Esophagus muscularis mucosa (tissue), 4 donors: ENCODE results near the gene NDUFV2. TPM values are rescaled to one million over a fixed set of nuclear protein-coding genes. Genes with fewer than 3 reads are reported as not detected.
"Not testable (repeated sequence)": the region's sequence is repeated elsewhere in the genome, so short reads cannot be mapped to it uniquely, and the experiment has no call there.

Source experiments
- DNase-seq: peaks from one replicate; pipeline ENCODE4 v3.0.0-alpha.2; 2017; ENCODE audit errors: extremely low spot score
- H3K27ac ChIP-seq, 4 donors: fragments of 200-600 bp; sonication (generic); replicated peaks in 1 of 4; 1 replicate in 3 of 4; 2 replicates in 1 of 4; pipeline ENCODE4 v1.5.1; 2016 to 2019; ENCODE audit warnings: mild to moderate bottlenecking in 1 of 4
- H3K27me3 ChIP-seq, 4 donors: fragments of 200-600 bp; sonication (generic); one replicate each; pipeline versions ENCODE4 v1.5.1 to v1.6.0; 2016 to 2019
- H3K36me3 ChIP-seq, 4 donors: fragments of 200-600 bp; sonication (generic); one replicate each; pipeline ENCODE4 v1.5.1; 2016 to 2019
- H3K4me1 ChIP-seq, 4 donors: fragments of 200-600 bp; sonication (generic); one replicate each; pipeline ENCODE4 v1.5.1; 2016 to 2019
- H3K4me3 ChIP-seq, 4 donors: fragments of 200-600 bp; sonication (generic); 1 replicate in 2 of 4; 2 replicates in 2 of 4; pipeline ENCODE4 v1.5.1; 2016 to 2019; ENCODE audit warnings: mild to moderate bottlenecking in 4 of 4, moderate library complexity in 1 of 4
- H3K9me3 ChIP-seq, 4 donors: fragments of 200-600 bp; sonication (generic); 1 replicate in 3 of 4; 2 replicates in 1 of 4; pipeline ENCODE4 v1.5.1; 2016 to 2019
- EP300 ChIP-seq: sonication (generic); formaldehyde crosslinking; IDR thresholded peaks from one replicate; pipeline ENCODE4 v1.6.1; 2017; ENCODE audit warnings: antibody characterized with exemption
- POLR2A ChIP-seq: fragments of 450-650 bp; IDR thresholded peaks from one replicate; pipeline ENCODE4 v1.6.1; 2017; ENCODE audit warnings: antibody characterized with exemption, moderate library complexity, mild to moderate bottlenecking, low read depth
- POLR2AphosphoS5 ChIP-seq, 2 donors: sonication (generic); formaldehyde crosslinking; IDR thresholded peaks; one replicate each; pipeline ENCODE4 v1.6.1; 2017; ENCODE audit warnings: antibody characterized with exemption in 2 of 2
- WGBS: methylation state at CpG from one replicate; pipeline ENCODE4 v1.1.5; 2018; 5-methylcytosine and 5-hydroxymethylcytosine counted together
- intact Hi-C: fragments of 100-400 bp; cut with DNase I; formaldehyde crosslinking; loops from one replicate; pipeline ENCODE4 v1.15.1; 2023
- total RNA-seq, 4 donors: library from RNA; depleted of rRNA; stranded (reverse); fragments of >200 nt; gene quantifications; one replicate each; pipeline versions ENCODE4 v1.1.0 to v1.2.1, GENCODE V29; 2016
- TF ChIP-seq, protein P1 (sequence below), 3 experiments: fragments of 200-600 bp in 2 of 3; fragments of 450-650 bp in 1 of 3; sonication (generic) in 2 of 3; IDR thresholded peaks; one replicate each; pipeline ENCODE4 v1.5.1; 2017 to 2019; ENCODE audit warnings: antibody characterized with exemption in 3 of 3, mild to moderate bottlenecking in 2 of 3, moderate library complexity in 1 of 3

NDUFV2 gene
- total RNA-seq, 4 donors from 2014 or later = 120 to 229 (median 175) TPM

DNA sequence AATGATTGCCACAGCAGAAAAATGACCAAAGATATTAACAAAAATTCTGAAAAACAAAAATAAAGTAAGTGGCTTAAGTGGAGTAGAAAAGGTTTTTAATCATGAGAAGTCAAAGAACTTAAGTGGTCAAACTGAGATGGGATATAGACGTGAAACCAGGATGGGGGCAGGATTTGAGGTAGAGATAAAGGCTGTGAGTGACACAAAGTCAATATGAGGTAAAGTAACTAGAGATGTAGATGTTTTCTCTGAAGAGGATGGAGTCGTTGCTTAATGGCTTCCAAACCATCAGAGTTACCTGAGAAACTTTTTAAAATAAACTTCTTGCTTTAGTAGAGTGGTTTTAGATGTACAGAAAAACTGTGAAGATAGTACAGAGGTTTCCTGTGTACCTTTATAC, 55.3 kb downstream of the NDUFV2 start:
- TF ChIP-seq, protein P1, sequence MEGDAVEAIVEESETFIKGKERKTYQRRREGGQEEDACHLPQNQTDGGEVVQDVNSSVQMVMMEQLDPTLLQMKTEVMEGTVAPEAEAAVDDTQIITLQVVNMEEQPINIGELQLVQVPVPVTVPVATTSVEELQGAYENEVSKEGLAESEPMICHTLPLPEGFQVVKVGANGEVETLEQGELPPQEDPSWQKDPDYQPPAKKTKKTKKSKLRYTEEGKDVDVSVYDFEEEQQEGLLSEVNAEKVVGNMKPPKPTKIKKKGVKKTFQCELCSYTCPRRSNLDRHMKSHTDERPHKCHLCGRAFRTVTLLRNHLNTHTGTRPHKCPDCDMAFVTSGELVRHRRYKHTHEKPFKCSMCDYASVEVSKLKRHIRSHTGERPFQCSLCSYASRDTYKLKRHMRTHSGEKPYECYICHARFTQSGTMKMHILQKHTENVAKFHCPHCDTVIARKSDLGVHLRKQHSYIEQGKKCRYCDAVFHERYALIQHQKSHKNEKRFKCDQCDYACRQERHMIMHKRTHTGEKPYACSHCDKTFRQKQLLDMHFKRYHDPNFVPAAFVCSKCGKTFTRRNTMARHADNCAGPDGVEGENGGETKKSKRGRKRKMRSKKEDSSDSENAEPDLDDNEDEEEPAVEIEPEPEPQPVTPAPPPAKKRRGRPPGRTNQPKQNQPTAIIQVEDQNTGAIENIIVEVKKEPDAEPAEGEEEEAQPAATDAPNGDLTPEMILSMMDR (IDR thresholded peaks at IDR 0.05) = no peak
- TF ChIP-seq EP300 (no peak), POLR2AphosphoS5 (IDR thresholded peaks at IDR 0.05) (no peak), POLR2A (no peak)
- no peak overlapping the region for H3K4me3 ChIP-seq
- no peak for DNase-seq
- WGBS = 70% methylated on average over 2 of the region's 2 CpGs
- intact Hi-C loops = no loop called here
- H3K27me3 ChIP-seq = no peaks in the 10 kb centered on the region
- peaks cover 0 to 5% (median 0%) of the 10 kb centered on the region in 4 donors for H3K36me3 ChIP-seq
- peaks cover 15 to 53% (median 43%) of the 10 kb centered on the region in 4 donors for H3K4me1 ChIP-seq
- no peaks in the 10 kb centered on the region for H3K9me3 ChIP-seq
- H3K27ac ChIP-seq = no peak overlapping the region

DNA sequence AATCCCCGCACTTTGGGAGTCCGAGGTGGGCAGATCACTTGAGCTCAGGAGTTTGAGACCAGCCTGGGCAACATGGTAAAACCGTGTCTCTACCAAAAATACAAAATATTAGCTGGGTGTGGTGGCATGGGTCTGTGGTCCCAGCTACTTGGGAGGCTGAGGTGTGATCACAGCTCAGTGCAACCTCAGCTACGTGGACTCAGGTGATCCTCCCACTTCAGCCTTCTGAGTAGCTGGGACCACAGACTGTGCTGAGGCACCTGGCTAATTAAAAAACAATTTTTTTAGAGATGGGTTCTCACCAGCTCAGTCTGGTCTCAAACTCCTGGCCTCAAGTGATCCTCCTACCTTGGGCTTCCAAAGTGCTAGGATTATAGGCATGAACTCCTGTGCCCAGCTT, 57.5 kb downstream of the NDUFV2 start:
- 89% methylated on average over 3 of the region's 4 CpGs for WGBS
- DNase-seq = no peak
- H3K4me1 ChIP-seq = peaks cover 7 to 31% (median 22%) of the 10 kb centered on the region in 4 donors
- H3K4me3 ChIP-seq = no peak overlapping the region
- H3K9me3 ChIP-seq = no peaks in the 10 kb centered on the region
- intact Hi-C loops = no loop called here
- no peak overlapping the region for H3K27ac ChIP-seq
- peaks cover 0 to 5% (median 0%) of the 10 kb centered on the region in 4 donors for H3K36me3 ChIP-seq
- TF ChIP-seq, protein P1 (IDR thresholded peaks at IDR 0.05) = no peak
- TF ChIP-seq EP300 (no peak), POLR2AphosphoS5 (IDR thresholded peaks at IDR 0.05) (no peak), POLR2A (no peak)
- H3K27me3 ChIP-seq = no peaks in the 10 kb centered on the region

DNA sequence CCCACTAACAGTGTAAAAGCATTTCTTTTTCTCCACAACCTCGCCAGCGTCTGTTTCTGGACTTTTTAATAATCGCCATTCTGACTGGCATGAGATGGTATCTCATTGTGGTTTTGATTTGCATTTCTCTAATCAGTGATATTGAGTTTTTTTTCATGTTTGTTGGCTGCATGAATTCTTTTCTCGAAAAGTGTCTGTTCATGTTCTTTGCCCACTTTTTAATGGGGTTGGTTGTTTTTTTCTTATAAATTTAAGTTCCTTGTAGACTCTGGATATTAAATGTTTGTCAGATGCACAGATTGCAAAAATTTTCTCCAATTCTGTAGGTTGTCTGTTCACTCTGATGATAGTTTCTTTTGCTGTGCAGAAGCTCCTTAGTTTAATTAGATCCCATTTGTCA, 60.2 kb downstream of the NDUFV2 start:
- not testable (repeated sequence) for H3K9me3 ChIP-seq, H3K27me3 ChIP-seq
- WGBS = 98% methylated on average over 4 of the region's 4 CpGs

DNA sequence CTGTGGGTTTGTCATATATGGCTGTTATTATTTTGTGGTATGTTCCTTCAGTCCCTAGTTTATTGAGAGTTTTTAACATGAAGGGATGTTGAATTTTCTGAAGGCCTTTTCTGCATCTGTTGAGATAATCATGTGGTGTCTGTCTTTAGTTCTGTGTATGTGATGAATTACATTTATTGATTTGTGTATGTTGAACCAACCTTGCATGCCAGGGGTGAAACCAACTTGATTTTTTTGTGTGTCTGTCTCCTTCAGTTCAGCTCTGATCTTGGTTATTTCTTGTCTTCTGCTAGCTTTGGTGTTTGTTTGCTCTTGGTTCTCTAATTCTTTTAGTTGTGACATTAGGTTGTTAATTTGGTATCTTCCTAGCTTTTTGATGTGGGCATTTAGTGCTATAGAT, 61.6 kb downstream of the NDUFV2 start:
- DNase-seq, H3K27me3 ChIP-seq, H3K36me3 ChIP-seq, H3K9me3 ChIP-seq, H3K4me3 ChIP-seq, intact Hi-C loops, H3K27ac ChIP-seq: not testable (repeated sequence)
- peaks cover 0 to 16% (median 15%) of the 10 kb centered on the region in 4 donors for H3K4me1 ChIP-seq

More for the DNA sequence above, 60.2 kb downstream of the NDUFV2 start:
- H3K27ac ChIP-seq, DNase-seq, H3K4me3 ChIP-seq, intact Hi-C loops, H3K36me3 ChIP-seq: not testable (repeated sequence)
- peaks cover 7 to 28% (median 22%) of the 10 kb centered on the region in 4 donors for H3K4me1 ChIP-seq

DNA sequence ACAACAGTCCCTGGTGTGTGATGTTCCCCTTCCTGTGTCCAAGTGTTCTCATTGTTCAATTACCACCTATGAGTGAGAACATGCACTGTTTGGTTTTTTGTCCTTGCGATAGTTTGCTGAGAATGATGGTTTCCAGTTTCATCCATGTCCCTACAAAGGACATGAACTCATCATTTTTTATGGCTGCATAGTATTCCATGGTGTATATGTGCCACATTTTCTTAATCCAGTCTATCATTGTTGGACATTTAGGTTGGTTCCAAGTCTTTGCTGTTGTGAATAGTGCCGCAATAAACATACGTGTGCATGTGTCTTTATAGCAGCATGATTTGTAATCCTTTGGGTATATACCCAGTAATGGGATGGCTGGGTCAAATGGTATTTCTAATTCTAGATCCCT, 63.4 kb downstream of the NDUFV2 start:
- H3K4me3 ChIP-seq, H3K27me3 ChIP-seq, H3K4me1 ChIP-seq, DNase-seq, H3K9me3 ChIP-seq, H3K27ac ChIP-seq, intact Hi-C loops, H3K36me3 ChIP-seq: not testable (repeated sequence)
- WGBS = 92% methylated on average over 2 of the region's 3 CpGs

DNA sequence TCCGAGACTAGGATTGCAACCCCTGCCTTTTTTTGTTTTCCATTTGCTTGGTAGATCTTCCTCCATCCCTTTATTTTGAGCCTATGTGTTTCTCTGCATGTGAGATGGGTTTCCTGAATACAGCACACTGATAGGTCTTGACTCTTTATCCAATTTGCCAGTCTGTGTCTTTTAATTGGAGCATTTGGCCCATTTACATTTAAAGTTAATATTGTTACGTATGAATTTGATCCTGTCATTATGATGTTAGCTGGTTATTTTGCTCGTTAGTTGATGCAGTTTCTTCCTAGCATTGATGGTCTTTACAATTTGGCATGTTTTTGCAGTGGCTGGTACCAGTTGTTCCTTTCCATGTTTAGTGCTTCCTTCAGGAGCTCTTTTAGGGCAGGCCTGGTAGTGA, 67.0 kb downstream of the NDUFV2 start:
- H3K36me3 ChIP-seq, H3K4me3 ChIP-seq, H3K27ac ChIP-seq, H3K27me3 ChIP-seq, DNase-seq, intact Hi-C loops, H3K9me3 ChIP-seq: not testable (repeated sequence)
- H3K4me1 ChIP-seq = peaks cover 19 to 29% (median 24%) of the 10 kb centered on the region in 4 donors
- WGBS = 95% methylated on average over 3 of the region's 3 CpGs

DNA sequence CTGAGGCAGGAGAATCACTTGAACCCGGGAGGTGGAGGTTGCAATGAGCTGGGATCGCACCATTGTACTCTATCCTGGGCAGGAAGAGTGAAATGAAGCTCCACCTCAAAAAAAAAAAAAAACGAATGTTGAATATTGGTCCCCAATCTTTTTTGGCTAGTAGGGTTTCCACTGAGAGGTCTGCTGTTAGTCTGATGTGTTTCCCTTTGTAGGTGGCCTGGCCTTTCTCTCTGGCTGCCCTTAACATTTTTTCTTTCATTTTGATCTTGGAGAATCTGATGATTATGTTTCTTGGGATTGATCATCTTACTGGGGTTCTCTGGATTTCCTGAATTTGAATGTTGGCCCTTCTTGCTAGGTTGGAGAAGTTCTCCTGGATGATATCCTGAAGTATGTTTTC, 69.4 kb downstream of the NDUFV2 start:
- H3K4me1 ChIP-seq = peaks cover 33 to 46% (median 38%) of the 10 kb centered on the region in 4 donors
- H3K27ac ChIP-seq = not testable (repeated sequence)
- 91% methylated on average over 3 of the region's 3 CpGs for WGBS

More for the DNA sequence above, 69.4 kb downstream of the NDUFV2 start:
- DNase-seq, H3K9me3 ChIP-seq, H3K27me3 ChIP-seq, H3K36me3 ChIP-seq, intact Hi-C loops, H3K4me3 ChIP-seq: not testable (repeated sequence)
